Measurements from ENCODE around the gene PHLDB2. TPM values are rescaled to one million over a fixed set of nuclear protein-coding genes. Genes with fewer than 3 reads are reported as not detected.
A peak's percentile ranks its signal among the peaks of the same experiment; 100 is the strongest.

PHLDB2 gene
- total and polyA plus RNA-seq, 2 donors (not counting 1 experiment from before 2014, with no cell fraction given), result 33.8 to 47.9 TPM

GRCh38 chr3:111967651-111968274, 108.7 kb downstream of the PHLDB2 start:
- Histone ChIP-seq H3K36me3 (ENCODE audit: control insufficient read depth, insufficient read depth, low read length) (peaks cover 3% of the 10 kb centered on the region), H3K4me3 (replicated peaks in 1 of 4; ENCODE audit: control extremely low read depth in 1 of 4, insufficient read depth in 1 of 4, low read depth in 3 of 4, low read length in 4 of 4) (no peak overlapping the region), H3K27ac (ENCODE audit: insufficient read depth, low read length) (no peak overlapping the region), H3K4me1 (ENCODE audit: control insufficient read depth, extremely low read depth, insufficient read depth, low read length) (peaks cover 7% of the 10 kb centered on the region), H3K9ac (ENCODE audit: insufficient read depth, low read length) (no peak overlapping the region), H2AFZ (ENCODE audit: low read length) (no peak overlapping the region), H3K27me3 (ENCODE audit: control insufficient read depth, insufficient read depth, low read length) (no peaks in the 10 kb centered on the region), H4K20me1 (ENCODE audit: control insufficient read depth, extremely low read depth, insufficient read depth, low read length) (no peaks in the 10 kb centered on the region), H3K4me2 (ENCODE audit: extremely low read depth, insufficient read depth, low read length) (no peak overlapping the region), H3K79me2 (ENCODE audit: control insufficient read depth, insufficient read depth, low read length) (no peaks in the 10 kb centered on the region), H3K9me3 (ENCODE audit: control insufficient read depth, insufficient read depth, low read depth, low read length) (no peaks in the 10 kb centered on the region)
- no peak for TF ChIP-seq EZH2 (IDR thresholded peaks at IDR 0.05; ENCODE audit: low read length, missing control alignments)
- TF ChIP-seq CTCF (conservative IDR thresholded peaks at IDR 0.05 in 1 of 2, IDR thresholded peaks at IDR 0.05 in 1 of 2; ENCODE audit: low read depth in 1 of 2, low read length in 2 of 2), result peak; percentile 85 to 91
- DNase-seq (ENCODE audit: low read depth in 2 of 2), result peak; percentile 76 to 85

- DNase-seq (ENCODE audit: low read depth in 2 of 2), result peak in 1 of 2 donors; percentile 52
- Histone ChIP-seq H3K4me1 (ENCODE audit: control insufficient read depth, extremely low read depth, insufficient read depth, low read length) (peaks cover 3% of the 10 kb centered on the region), H3K36me3 (ENCODE audit: control insufficient read depth, insufficient read depth, low read length) (peaks cover 3% of the 10 kb centered on the region), H3K4me3 (replicated peaks in 1 of 4; ENCODE audit: control extremely low read depth in 1 of 4, insufficient read depth in 1 of 4, low read depth in 3 of 4, low read length in 4 of 4) (no peak overlapping the region), H3K27me3 (ENCODE audit: control insufficient read depth, insufficient read depth, low read length) (no peaks in the 10 kb centered on the region), H2AFZ (ENCODE audit: low read length) (no peak overlapping the region), H3K79me2 (ENCODE audit: control insufficient read depth, insufficient read depth, low read length) (no peaks in the 10 kb centered on the region), H3K9me3 (ENCODE audit: control insufficient read depth, insufficient read depth, low read depth, low read length) (no peaks in the 10 kb centered on the region), H3K9ac (ENCODE audit: insufficient read depth, low read length) (no peak overlapping the region), H3K4me2 (ENCODE audit: extremely low read depth, insufficient read depth, low read length) (peak overlapping the region; percentile 32), H3K27ac (ENCODE audit: insufficient read depth, low read length) (no peak overlapping the region), H4K20me1 (ENCODE audit: control insufficient read depth, extremely low read depth, insufficient read depth, low read length) (no peaks in the 10 kb centered on the region)
- TF ChIP-seq CTCF (conservative IDR thresholded peaks at IDR 0.05 in 1 of 2, IDR thresholded peaks at IDR 0.05 in 1 of 2; ENCODE audit: low read depth in 1 of 2, low read length in 2 of 2) (no peak), EZH2 (IDR thresholded peaks at IDR 0.05; ENCODE audit: low read length, missing control alignments) (no peak)
Observed at GRCh38 chr3:111968319-111969054, 109.4 kb downstream of the PHLDB2 start.

GRCh38 chr3:111970376-111970775, 111.3 kb downstream of the PHLDB2 start:
- Histone ChIP-seq H3K4me3 (replicated peaks in 1 of 4; ENCODE audit: control extremely low read depth in 1 of 4, insufficient read depth in 1 of 4, low read depth in 3 of 4, low read length in 4 of 4) (no peak overlapping the region), H2AFZ (ENCODE audit: low read length) (no peak overlapping the region), H3K4me2 (ENCODE audit: extremely low read depth, insufficient read depth, low read length) (no peak overlapping the region), H3K79me2 (ENCODE audit: control insufficient read depth, insufficient read depth, low read length) (no peaks in the 10 kb centered on the region), H3K4me1 (ENCODE audit: control insufficient read depth, extremely low read depth, insufficient read depth, low read length) (peaks cover 3% of the 10 kb centered on the region), H3K27ac (ENCODE audit: insufficient read depth, low read length) (no peak overlapping the region), H3K27me3 (ENCODE audit: control insufficient read depth, insufficient read depth, low read length) (no peaks in the 10 kb centered on the region), H3K9me3 (ENCODE audit: control insufficient read depth, insufficient read depth, low read depth, low read length) (no peaks in the 10 kb centered on the region), H3K9ac (ENCODE audit: insufficient read depth, low read length) (no peak overlapping the region), H4K20me1 (ENCODE audit: control insufficient read depth, extremely low read depth, insufficient read depth, low read length) (no peaks in the 10 kb centered on the region), H3K36me3 (ENCODE audit: control insufficient read depth, insufficient read depth, low read length) (peaks cover 3% of the 10 kb centered on the region)
- TF ChIP-seq EZH2 (IDR thresholded peaks at IDR 0.05; ENCODE audit: low read length, missing control alignments), result no peak
- no peak for TF ChIP-seq CTCF (conservative IDR thresholded peaks at IDR 0.05 in 1 of 2, IDR thresholded peaks at IDR 0.05 in 1 of 2; ENCODE audit: low read depth in 1 of 2, low read length in 2 of 2)
- no peak for DNase-seq (ENCODE audit: low read depth in 2 of 2)
